ENCODE data around the gene CTR9. TPM values are rescaled to one million over a fixed set of nuclear protein-coding genes. Genes with fewer than 3 reads are reported as not detected.

The CTR9 gene
- 21.3 TPM for total RNA-seq
- long read RNA-seq, full-length matches to known transcripts: 17 of 29 reads
- long read RNA-seq, partial matches to known transcripts: 9 of 29 reads
- long read RNA-seq, other reads (novel, unspliced or antisense): 3 of 29 reads

DNA sequence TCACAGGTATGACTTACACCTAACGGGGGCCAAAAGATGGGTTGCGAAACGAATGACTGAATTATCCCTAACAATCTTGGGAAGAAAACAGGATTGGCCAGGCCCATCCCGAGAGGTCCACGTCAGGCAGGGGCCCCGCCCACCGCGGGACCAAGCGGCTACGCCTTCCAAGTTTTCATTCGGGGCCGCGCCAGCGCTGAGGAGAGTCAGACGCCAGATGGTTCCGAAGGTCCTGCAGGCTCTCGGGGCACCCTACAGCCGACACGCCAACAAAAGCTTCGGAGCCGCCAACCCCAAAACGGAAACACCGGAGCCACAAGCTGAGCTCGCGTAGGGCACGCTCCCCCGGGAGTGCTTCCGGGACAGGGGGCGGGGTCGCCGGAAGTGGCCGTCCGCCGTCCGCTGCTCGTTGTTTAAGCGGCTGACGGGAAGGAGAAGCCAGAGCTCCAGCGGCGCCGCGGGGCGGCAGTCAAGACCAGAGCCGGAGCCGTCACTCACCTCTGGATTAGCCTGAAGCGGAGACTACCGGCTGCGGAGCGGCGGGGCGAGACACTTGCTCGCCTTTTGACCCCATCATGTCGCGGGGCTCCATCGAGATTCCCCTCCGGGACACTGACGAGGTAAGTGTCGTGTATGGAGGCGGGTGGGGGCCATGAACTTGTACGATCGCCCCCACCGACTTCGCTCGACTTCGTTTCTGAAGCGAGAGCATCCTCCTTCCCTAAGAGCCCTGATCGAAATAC is at the start of gene CTR9:
Gene CTR9 (plus strand): TSS at position 409 of the 743 bp plus-strand sequence. CDS start 167 bp downstream, at position 576.
- intact Hi-C loops (cut with DNase I): no loop called here
- ATAC-seq (ENCODE audit: poor library complexity): peak; percentile 99
- peak; percentile 96 for DNase-seq

DNA sequence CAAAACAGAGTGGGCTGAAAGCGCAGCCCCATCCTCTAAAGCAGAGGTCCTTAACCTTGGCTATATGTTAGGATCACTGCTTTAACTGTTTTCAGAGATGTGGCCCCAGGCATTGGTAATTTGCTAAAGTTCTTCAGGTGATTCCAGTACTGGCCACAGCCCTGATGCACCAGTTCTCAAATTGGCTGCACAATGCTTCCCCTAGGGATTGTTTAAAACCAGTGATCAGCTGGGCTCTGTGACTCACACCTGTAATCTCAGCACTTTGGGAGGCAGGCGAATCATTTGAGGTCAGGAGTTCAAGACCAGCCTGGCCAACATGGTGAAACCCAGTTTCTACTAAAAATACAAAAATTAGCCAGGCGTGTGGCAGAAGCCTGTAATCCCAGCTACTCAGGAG is 49.1 kb upstream of the CTR9 start:
- intact Hi-C loops (cut with DNase I): no loop called here
- DNase-seq (no peak), ATAC-seq (ENCODE audit: poor library complexity) (no peak)

DNA sequence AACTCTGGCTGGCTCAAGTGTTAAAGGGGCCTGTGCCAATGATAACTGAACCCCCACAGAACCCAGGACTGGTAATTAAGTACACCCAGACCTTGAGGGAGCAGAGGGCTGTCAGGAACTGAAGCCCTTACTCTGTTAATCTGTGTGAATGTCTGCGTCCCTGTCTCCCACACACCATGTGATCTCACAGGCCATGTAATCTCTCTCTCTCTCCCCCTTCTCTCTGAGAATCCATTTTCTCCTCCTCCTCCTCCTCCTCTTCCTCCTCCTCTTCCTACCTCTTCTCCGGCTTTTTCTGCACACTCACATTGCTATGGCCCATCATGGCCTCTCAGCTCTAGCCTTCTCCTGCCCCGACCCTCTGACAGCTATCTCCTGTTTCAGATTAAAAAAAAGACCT is 42.9 kb upstream of the CTR9 start:
- intact Hi-C loops (cut with DNase I): no loop called here
- no peak for ATAC-seq (ENCODE audit: poor library complexity)

DNA sequence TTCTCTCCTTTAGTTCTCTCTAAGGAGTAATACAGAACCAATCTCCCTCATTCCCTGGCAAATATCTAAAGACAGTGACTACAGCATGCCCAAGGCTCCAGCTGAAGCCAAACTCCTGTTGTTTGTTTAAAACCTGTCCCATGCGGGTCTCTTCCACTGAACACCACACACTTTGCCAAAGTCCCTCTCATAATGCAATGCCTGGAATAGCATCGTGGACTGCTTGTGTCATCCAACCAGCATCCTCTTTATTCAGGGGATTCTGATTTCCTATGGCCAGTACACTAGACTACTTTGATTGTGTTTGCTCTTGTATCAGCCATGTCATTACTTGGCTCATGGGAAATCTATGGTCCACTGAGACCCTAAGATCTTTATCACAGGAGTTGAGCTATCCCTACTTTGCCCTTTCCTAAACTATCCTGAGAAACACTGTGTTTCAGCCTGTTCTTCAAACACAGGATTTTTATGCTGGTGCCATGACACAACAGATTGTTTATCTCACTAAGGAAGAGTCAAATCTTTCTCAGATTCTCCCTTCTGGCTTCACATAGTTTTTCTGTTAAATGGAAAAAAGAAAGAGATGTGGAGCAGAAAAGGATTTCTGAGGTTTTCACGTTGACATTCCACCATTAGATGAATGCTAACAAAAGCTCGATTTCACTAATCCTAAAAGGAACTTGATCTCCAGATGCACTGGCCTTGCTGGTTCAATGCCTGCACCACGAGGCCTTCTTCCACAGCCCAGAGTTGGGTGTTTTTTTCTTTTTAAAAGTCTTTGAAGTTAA is 41.6 kb upstream of the CTR9 start:
- intact Hi-C loops (cut with DNase I): no loop called here
- no peak for ATAC-seq (ENCODE audit: poor library complexity)
- no peak for DNase-seq

More for the DNA sequence above, 42.9 kb upstream of the CTR9 start:
- DNase-seq: no peak

DNA sequence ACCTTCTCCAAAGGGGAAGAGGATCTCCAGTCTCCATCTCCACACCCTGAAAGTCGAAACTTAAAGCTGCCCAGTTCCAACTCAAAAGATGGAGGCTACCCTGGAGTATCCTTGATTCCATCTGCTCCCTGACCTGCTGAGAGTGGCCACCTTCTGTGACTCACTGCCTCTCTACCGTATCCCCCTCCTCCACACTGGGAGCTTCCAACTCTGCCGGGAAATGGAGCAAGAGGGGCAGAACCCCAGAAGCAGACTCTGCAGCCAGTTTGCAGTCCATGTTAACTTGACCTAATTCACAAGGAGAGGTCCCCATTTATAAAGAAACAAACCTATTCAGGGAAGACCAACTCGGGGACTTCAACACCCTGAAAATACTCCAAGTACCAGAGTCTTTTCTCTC is 35.5 kb upstream of the CTR9 start:
- ATAC-seq (ENCODE audit: poor library complexity) (no peak), DNase-seq (no peak)
- intact Hi-C loops (cut with DNase I): no loop called here

DNA sequence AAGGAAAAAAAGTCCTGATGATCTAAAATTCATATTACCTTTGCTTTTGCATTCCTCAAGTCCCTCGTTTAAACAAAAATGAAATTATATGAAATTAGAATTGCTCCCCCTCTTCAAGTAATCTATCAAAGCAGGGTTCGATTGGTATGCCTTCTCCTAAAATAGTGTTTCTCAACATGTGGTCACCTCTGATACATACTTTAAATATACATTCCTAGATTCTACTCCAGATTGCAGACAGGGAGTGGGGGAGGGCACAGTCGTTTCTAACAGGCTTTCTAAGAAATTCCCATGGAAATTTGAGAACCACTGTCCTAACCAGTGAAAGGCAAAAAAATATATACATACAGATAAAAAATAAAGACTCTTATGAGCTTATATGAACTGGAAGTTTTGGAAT is 34.9 kb upstream of the CTR9 start:
- intact Hi-C loops (cut with DNase I): no loop called here
- DNase-seq: no peak
- ATAC-seq (ENCODE audit: poor library complexity): no peak

DNA sequence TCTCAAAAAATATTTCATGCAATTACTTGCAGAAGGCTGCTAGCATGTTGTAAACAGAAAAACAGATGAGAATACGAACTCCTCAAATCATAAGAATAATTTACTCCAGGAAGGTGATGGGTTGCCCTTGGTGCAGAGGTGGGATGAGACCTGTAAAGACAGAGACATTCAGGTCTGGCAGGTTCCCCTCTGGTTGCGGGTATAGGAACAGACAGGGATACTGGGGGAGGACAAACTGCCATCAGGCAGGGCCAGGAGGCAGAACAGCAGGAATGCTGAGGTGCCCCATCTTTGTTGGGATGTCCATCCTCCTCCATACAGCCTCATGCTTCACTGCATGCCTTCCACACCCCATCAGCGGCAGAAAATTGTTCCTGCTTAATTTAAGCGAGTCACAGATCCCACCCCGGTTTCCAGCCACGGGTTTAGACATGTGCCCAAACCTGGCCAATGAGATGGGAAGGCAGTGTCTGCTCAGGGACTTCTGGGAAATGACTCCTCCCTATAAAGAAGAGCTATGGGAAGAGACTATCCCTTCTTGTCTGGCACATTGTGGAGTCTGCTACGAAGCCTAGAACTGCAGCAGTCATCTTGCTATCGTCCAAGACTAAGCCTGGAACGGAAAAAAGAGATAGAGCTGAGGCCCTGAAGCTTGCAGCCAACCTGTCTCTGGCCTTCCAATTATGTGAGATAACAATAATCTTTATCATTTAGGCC is 34.3 kb upstream of the CTR9 start:
- ATAC-seq (ENCODE audit: poor library complexity) (no peak), DNase-seq (no peak)
- intact Hi-C loops (cut with DNase I): no loop called here

DNA sequence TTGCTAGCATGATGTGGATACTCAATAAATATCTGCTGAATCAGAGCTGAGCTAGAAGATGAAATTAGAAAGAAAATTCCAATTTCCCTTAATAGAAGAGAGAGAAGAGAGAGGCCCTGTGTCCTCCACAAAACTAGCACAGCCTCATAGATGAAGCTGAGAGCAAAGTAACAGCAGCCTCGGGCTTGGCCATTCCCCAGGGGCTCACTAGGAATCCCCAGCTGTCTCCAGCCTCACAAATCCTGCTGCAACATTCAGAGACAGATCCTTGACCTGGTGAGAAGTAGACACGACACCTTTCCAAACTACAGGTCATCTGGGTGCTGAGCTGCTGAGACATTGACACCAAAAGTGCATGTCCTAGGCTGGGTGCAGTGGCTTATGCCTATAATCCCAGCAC is 31.4 kb upstream of the CTR9 start:
- intact Hi-C loops (cut with DNase I): no loop called here

DNA sequence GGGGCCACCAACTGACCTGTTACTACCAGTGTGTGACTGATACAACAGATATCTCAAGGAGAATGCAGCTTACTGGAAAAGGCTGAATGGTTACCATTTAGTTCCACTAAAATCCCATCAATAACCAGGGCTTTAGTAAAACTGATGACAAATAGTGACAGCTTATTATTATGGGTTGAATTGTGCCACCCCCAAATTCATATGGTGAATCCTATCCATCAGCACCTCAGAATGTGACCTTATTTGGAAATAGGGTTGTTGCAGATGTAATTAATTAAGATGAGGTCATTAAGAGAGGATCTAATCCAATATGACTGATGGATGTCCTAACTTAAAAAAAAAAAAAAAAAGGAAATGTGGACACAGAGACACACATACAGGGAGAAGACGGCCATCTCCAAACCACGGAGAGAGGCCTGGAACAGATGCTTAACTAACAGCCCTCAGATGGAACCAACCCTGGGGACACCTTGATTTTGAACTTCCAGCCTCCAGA is 30.1 kb upstream of the CTR9 start:
- DNase-seq (no peak), ATAC-seq (ENCODE audit: poor library complexity) (no peak)
- intact Hi-C loops (cut with DNase I): no loop called here

More for the DNA sequence above, 31.4 kb upstream of the CTR9 start:
- DNase-seq (no peak), ATAC-seq (ENCODE audit: poor library complexity) (no peak)

DNA sequence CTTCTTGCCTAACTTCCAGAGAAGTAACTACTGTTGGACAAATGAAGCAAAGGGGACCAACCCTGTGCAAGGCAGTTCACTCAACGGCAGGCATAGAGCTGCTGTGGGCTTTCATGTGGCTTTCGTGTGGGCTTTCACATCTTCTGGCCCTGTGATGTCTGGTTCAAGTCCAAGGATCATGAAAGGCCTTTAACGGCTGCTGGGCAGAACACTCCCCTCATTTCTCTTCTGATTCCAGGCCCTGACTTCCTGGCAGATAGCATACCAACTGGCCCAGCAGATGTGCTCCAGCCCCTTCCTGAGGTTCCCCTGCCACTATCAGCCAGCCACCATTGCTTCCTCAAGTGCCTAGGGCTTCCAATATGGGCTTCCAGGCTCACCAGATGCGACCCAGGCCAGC is 28.7 kb upstream of the CTR9 start:
- DNase-seq (no peak), ATAC-seq (ENCODE audit: poor library complexity) (no peak)
- intact Hi-C loops (cut with DNase I): no loop called here

DNA sequence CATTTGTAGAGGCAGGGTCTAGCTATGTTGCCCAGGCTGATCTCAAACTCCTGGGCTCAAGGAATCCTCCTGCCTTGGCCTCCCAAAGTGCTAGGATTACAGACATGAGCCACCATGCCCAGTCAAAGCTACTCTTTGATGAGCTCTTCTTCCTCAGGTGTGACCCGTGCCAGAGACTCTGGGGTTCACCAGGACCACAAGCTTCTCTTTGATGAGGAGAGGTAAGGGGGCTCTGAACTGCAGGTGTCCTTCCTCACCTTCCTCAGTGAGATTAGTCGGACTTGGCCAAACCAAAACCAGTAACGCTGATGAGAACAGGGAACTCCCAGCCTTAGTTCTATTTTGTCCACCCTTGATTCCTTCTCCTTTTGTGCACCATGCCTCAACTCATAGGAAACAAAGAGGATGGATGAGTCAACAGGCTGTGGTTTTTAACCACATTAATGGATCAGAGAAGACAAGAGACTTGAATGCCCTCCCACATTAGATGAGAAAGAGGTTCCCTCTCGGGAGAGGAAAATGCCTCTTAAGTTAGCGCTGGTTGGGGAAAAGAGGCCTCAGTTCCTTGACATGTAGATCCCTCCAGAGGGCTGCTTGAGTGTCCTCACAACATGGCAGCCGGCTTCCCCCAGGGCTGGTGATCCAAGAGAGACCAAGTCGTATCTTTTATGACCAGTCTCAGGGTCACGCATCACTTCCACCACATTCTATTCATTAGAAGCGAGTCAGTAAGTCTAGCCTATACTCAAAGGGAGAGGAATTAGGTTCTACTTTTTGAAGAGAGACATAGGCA is 25.7 kb upstream of the CTR9 start:
- intact Hi-C loops (cut with DNase I): no loop called here
- ATAC-seq (ENCODE audit: poor library complexity): peak; percentile 39

DNA sequence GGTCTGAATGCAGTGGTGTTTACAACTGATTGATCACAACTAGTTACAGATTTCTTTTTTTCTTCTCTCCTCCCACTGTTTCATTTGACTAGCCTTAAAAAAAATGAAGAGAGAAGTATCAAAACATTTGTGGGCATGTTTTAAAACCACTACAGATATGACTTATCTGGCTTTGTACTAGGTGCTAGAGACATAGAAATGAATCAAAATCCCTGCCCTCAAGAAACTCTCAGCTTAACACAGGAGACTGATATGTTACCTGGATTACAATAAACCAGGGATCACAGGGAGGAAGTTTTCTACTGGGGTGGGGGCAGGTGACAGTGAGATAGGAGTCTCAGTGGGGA is 25.2 kb upstream of the CTR9 start:
- intact Hi-C loops (cut with DNase I): no loop called here
- no peak for ATAC-seq (ENCODE audit: poor library complexity)
- DNase-seq: no peak

More for the DNA sequence above, 25.7 kb upstream of the CTR9 start:
- no peak for DNase-seq

DNA sequence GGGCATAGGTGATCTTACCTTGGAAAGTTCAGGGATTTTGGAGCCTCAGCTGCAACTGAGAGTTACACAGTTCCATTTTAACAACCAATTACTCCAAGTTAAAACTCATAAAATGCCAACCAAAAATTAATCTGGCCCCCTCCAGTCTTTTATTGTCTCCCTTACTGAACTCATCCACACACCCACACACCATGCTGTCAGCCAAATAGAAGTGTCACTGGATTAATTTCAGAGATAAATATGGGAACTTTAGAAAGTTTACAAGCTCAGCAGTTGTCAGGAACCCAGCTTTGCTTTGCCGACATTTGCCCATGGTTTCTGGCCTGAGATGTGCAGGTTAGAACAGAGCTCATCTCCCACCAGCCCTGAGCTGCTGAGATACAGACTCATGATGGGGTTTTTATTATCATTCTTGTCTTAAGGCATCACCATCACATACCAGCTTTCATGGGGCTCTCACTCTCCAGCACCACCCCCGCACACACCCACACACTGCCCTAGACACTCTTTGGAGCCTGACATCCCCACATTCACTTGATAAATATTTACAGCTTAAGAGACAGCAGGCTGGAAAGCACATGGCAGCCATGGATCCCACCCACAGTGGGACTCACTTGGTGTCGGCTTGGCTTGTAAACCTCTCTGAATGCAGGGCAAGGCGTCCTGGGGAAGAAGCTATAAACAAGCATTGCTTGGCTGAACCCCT is 23.7 kb upstream of the CTR9 start:
- no peak for ATAC-seq (ENCODE audit: poor library complexity)
- no peak for DNase-seq
- intact Hi-C loops (cut with DNase I): no loop called here

DNA sequence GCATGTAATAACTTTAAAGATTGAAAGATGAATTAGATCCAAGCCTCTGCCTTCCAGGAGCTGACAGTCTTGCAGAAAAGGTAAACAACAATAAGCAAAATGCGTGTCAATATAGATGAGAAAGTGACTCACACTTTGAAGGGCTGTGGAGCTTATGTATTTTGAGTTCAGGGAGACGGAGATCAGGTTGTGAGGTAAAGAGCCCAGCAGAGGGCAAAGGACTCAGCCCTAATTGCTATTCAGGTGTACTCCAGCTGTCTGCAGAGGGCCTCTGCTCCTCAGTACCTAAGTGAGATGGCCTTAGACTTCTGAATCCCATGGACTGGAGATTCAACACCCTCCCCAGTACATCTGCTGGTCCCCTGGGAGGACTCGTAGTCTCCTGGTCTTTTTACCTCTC is 22.9 kb upstream of the CTR9 start:
- intact Hi-C loops (cut with DNase I): no loop called here
- ATAC-seq (ENCODE audit: poor library complexity) (no peak), DNase-seq (no peak)

DNA sequence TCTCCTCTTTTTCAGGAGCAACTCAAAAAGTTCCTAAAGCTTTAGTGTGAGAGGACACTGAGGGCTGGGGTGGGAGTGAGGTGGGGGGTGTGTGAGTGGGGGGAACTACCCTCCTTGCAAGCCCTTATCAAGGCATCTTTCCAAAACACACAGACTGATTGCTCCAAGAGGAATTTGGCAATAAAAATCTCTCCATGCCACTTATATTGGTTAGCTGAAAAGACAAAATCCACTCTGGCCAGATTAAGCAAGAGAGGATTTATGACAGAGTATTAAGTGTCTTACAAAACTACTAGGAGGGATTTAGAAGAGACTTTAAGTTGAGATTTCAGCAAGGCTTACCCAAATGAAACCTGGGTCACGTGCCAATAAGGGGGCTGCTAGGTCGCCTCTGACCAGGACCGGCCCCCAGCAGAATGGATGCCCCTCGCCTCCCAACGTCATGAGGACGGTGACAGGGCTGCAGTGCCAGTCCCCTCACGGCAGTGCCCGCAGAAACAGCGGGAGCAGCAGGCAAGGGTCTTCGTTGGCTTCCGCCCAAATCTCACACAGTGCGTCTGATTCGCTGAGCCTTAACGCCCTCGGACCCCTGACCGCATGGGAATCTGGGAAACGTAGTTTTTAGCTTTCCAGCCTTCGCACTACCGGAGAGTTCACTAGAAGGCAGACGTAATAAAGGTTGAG is 22.1 kb upstream of the CTR9 start:
- intact Hi-C loops (cut with DNase I): no loop called here
- ATAC-seq (ENCODE audit: poor library complexity) (no peak), DNase-seq (no peak)

DNA sequence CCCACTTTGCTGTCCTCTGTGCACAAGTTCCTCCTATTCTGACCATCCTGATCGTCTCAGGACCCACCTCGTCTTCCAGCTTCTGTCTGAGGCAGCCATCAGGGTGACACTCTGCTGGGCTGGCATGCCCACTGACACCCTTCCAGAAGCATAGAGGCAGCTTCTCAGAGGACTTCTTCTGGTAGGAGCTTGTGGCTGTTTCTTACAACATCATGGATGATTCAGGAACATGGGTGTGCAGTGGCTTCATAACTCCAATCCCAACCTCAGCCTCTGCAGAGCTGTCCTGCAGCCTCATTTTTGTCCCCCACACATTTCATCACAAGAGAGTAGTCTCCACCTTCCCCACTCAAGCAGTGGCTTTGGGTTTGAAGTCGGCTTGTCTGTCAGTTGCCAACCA is 20.9 kb upstream of the CTR9 start:
- intact Hi-C loops (cut with DNase I): loop anchor here (10.0 kb wide), 2 partner anchors 185 to 215 kb away; partner anchors contain the start of gene RNF141
- DNase-seq (no peak), ATAC-seq (ENCODE audit: poor library complexity) (no peak)

DNA sequence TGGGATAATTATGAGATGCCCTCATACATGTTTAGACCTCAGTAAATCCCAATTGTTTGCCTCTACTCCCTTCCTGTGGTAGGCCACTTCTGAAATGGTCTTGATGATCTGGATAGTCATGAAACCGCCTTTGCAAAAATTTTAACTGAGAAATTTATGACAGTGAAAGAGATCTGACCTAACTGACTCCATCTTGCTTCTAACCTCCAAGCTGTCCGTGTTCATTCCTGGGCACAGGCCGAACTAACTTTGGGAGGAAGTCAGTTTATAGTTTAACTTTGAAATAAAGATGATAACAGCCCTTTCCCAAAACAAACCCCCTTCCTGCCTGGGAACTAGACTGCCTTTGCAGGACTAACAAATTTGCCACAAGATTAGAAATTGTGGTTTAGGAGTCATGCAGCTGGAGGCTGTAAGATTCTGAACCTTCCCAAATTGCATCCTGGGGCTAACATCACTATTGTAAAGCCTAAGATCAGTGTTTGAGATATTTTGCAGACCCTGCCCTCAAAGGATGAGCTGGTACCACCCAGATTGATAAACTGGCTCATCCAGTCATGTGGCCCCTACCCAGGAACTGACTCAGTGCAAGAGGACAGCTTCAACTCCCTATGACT is 19.9 kb upstream of the CTR9 start:
- no peak for DNase-seq
- ATAC-seq (ENCODE audit: poor library complexity): no peak
- intact Hi-C loops (cut with DNase I): loop anchor here (10.0 kb wide), 2 partner anchors 186 to 216 kb away; partner anchors contain the start of gene RNF141

Data from Right ventricle myocardium superior (tissue), 1 donor.